Nucleus accumbens (tissue), 56 donors: Measurements from ENCODE around the gene PRCD.
"Not testable (repeated sequence)": the region's sequence is repeated elsewhere in the genome, so short reads cannot be mapped to it uniquely, and the experiment has no call there.

ENCODE experiments used
- DNase-seq, 56 donors: peaks; one replicate each; lab custom pipeline; 2025; lab: John Stamatoyannopoulos, UW

Gene PRCD

GRCh38 chr17:76502341-76503211 is 37.3 kb upstream of the PRCD start:
- no peak for DNase-seq

GRCh38 chr17:76504117-76504516 is 35.7 kb upstream of the PRCD start:
- peak in 1 of 56 donors; percentile 32 for DNase-seq

GRCh38 chr17:76506408-76507345 is 33.2 kb upstream of the PRCD start:
- peak in 50 of 56 donors; percentile 29 to 92 (median 72) for DNase-seq

GRCh38 chr17:76508472-76509063 is 31.3 kb upstream of the PRCD start:
- not testable (repeated sequence) for DNase-seq

DNA sequence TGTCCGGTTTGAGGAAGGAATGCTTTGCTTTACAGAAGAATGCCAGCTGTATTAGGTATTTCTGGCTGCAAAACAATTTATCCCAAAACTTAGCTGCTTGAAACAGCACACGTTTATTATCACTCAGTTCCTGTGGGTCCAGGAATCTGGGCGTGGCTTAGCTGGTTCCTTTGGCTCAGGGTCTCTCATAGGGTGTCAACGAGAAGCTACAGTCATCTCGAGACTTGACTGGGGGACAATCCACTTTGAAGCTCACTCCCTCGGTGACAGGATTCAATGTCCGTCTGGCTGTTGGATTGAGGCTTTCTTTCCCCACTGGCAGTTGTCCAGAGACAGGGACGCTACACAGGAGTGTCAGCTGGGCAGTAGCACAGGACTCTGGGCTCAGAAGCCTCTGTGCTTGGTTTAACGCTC is 29.0 kb upstream of the PRCD start:
- no peak for DNase-seq

GRCh38 chr17:76511668-76512365 is 28.0 kb upstream of the PRCD start:
- DNase-seq: no peak

DNA sequence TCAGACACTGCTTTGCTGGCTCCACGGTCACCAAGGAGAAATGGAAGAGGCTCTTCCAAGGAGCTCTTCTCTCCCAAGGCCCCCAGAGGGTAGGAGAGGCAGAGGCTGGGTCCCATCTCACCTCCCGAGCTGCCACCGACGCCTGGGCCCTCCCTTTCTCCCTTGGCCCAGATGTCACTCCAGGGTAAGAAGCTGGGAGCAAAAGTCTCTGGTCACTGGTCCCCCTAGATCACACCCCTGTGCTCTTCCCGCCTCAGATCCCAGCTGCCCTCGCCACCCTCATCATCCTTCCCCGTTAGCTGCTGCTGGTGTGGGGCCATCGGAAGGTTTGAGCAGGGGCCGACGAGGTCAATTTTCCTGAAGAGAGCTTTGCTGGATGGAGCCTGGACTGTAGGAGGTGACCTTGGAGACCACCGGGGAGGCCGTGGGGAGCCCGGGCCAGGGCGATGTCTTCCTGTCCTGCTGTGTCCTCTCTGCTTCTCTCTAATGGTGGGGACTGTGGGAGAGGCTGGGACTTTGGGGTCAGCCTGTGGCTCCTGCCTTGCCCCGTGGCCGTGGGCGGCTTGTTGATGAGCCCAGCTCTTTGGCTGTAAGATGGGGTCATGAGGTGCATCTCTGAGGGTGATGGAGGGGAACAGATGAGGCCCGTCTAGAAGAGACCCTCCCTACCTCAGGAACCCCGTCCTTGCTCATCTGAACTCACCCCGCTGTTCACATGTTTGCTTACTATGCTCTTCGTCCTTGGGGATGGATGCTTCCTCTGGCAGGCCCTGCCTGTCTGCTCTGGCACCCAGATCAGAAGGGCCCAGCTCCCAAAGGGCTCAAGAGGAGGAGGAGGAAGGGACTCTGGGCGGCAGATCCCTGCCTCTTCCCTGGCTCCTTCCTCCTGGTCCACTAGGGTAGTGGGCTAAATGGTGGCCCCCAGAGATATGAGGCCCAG is 27.2 kb upstream of the PRCD start:
- no peak for DNase-seq

GRCh38 chr17:76513306-76513692 is 26.5 kb upstream of the PRCD start:
- DNase-seq: no peak

GRCh38 chr17:76514355-76514754 is 25.5 kb upstream of the PRCD start:
- DNase-seq: not testable (repeated sequence)

GRCh38 chr17:76515274-76515949 is 24.4 kb upstream of the PRCD start:
- peak in 9 of 56 donors; percentile 13 to 61 (median 31) for DNase-seq

DNA sequence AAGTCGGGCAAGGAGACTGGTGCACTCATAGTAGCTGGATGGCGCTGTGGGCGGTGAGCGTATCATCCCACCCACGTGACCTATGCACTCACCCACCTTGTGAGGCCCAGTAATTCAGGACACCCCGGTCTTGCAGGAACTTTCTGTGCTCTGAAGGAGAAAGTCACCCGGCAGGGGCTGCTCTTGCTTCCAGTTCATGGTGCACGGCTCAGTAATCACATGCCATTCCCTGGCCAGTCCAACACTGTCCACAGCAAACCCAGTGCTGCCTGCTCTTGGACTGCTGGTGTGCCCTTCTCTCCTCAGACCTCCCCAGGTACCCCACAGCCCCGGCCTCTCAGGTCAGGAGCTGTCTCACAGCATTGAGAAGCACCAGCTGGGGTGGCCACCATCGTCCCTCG is 22.2 kb upstream of the PRCD start:
- no peak for DNase-seq

GRCh38 chr17:76519048-76519966 is 20.5 kb upstream of the PRCD start:
- DNase-seq: no peak

DNA sequence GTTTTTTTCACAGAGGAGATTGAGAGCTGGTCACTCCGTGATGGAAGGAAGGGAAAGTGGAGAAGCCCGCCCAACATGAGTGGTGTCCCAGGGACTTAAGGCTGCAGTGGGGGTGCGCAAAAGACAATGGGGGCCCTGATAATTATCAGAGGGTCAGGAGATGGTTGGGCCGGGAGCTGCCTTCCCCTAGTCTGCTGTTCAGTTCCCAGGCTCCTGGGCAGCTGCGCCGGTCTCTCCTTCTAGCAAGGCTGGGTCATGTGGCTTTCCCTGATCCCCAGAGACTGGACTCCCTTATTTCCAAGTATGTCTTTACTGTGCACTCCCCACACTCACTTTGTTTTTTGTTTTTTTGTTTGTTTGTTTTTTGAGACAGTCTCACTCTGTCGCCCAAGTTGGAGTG is 18.6 kb upstream of the PRCD start:
- DNase-seq: no peak

- not testable (repeated sequence) for DNase-seq
Measured at GRCh38 chr17:76521683-76522082, 18.2 kb upstream of the PRCD start.

DNA sequence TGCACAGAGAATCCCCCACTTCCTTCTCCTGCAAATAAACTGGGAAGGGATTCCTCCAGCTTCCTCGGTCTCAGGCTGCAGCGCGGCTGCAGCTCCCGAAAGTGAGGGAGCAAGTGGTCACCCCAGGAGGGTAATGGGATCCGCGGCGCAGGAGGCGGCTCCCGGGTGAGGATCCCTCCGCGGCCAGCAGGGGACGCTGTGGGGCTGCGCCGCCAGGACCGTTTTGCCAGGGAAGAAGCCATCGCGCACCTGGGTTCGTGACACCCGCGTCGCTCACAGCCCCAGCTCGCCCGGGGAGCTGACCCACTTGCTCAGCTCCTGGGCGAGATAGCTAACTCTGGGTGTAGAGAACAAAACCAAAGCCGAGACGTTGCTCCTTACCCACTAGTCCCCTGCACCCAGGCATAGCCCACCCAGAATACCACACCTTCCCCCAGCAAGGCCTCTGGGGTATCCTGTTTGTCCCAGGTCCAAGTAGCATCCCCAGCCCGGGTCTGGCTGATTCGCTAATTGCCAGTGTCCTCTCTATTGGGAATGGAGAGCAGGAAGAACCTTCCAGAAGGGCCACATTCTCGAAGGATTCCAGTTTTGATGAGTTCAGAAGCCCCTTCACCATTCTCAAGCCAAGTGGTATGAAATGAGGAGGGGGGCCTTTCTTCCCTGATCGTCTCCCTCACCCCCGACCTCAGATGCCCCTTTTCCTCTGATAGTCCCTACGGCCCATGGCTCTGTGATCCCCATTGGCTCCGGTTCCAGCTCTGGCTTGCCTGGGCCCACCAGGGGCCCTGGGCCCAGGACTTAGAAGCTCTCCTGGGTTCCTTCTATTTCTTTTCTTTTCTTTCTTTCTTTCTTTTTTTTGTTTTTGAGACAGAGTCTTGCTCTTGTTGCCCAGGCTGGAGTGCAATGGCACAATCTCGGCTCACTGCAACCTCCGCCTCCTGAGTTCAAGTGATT is 16.5 kb upstream of the PRCD start:
- DNase-seq: peak in 46 of 56 donors; percentile 20 to 79 (median 49)
